Mesendoderm (in vitro differentiated cells): ENCODE results near the gene SRGAP2C.
"Not testable (repeated sequence)": the region's sequence is repeated elsewhere in the genome, so short reads cannot be mapped to it uniquely, and the experiment has no call there.

Experiments used
- DNase-seq: peaks from one replicate; pipeline ENCODE4 v3.0.0; 2013
- H2AK5ac ChIP-seq: 2 replicates; pipeline ENCODE4 v1.6.1; 2013; ENCODE audit warnings: low read length, inconsistent platforms
- H2BK120ac ChIP-seq: 2 replicates; pipeline ENCODE4 v1.6.1; 2013; ENCODE audit warnings: low read depth, mild to moderate bottlenecking, low read length, moderate library complexity, mixed read lengths
- H2BK15ac ChIP-seq: replicated peaks from 2 replicates; pipeline ENCODE4 v1.6.1; 2013; ENCODE audit warnings: low read depth, mild to moderate bottlenecking, moderate library complexity
- H2BK5ac ChIP-seq: 2 replicates; pipeline ENCODE4 v1.6.1; 2013; ENCODE audit warnings: low read length, inconsistent platforms
- H3K18ac ChIP-seq: 2 replicates; pipeline ENCODE4 v1.6.1; 2013; ENCODE audit warnings: mild to moderate bottlenecking, low read length, mixed read lengths
- H3K23ac ChIP-seq: one replicate; pipeline ENCODE4 v1.6.1; 2013; ENCODE audit warnings: low read length
- H3K27ac ChIP-seq: 2 replicates; pipeline ENCODE4 v1.5.1; 2013; ENCODE audit warnings: low read depth, mild to moderate bottlenecking, inconsistent platforms, low read length, moderate library complexity
- H3K27me3 ChIP-seq: 2 replicates; pipeline ENCODE4 v1.6.1; 2013; ENCODE audit warnings: low read length, control low read depth, mild to moderate bottlenecking, inconsistent platforms; ENCODE audit not compliant: insufficient read depth, poor library complexity
- H3K36me3 ChIP-seq: 2 replicates; pipeline ENCODE4 v1.6.1; 2013; ENCODE audit warnings: low read length, inconsistent platforms; ENCODE audit not compliant: control insufficient read depth, insufficient read depth
- H3K4ac ChIP-seq: one replicate; pipeline ENCODE4 v1.6.1; 2013; ENCODE audit warnings: low read depth, mild to moderate bottlenecking, low read length, moderate library complexity
- H3K4me1 ChIP-seq: 2 replicates; pipeline ENCODE4 v1.6.1; 2013; ENCODE audit warnings: low read depth, low read length, inconsistent platforms; ENCODE audit not compliant: control insufficient read depth
- H3K4me2 ChIP-seq: 2 replicates; pipeline ENCODE4 v1.6.1; 2013; ENCODE audit warnings: low read length
- H3K4me3 ChIP-seq: 2 replicates; pipeline ENCODE4 v1.5.1; 2013; ENCODE audit warnings: mild to moderate bottlenecking, low read length
- H3K56ac ChIP-seq: one replicate; pipeline ENCODE4 v1.6.1; 2013; ENCODE audit warnings: low read length
- H3K79me1 ChIP-seq: 2 replicates; pipeline ENCODE4 v1.6.1; 2013; ENCODE audit warnings: low read length, inconsistent platforms
- H3K79me2 ChIP-seq: 2 replicates; pipeline ENCODE4 v1.6.1; 2013; ENCODE audit warnings: mild to moderate bottlenecking, low read length; ENCODE audit not compliant: control insufficient read depth, insufficient read depth
- H3K9ac ChIP-seq: 2 replicates; pipeline ENCODE4 v1.6.1; 2013; ENCODE audit warnings: low read length, inconsistent platforms
- H4K5ac ChIP-seq: one replicate; pipeline ENCODE4 v1.6.1; 2013; ENCODE audit warnings: low read length
- H4K8ac ChIP-seq: one replicate; pipeline ENCODE4 v1.6.1; 2013; ENCODE audit warnings: low read depth, mild to moderate bottlenecking, control low read depth, low read length, moderate library complexity
- WGBS: extraction: QIAGEN DNeasy Blood & Tissue Kit; methylation state at CpG from one replicate; pipeline ENCODE4 v1.1.7; 2013; ENCODE audit warnings: low lambda C conversion rate, missing lambda C conversion rate; ENCODE audit not compliant: insufficient coverage; ENCODE audit errors: extremely low coverage; 5-methylcytosine and 5-hydroxymethylcytosine counted together

SRGAP2C gene

GRCh38 chr1:121161199-121161901, 23.4 kb upstream of the SRGAP2C start:
- H3K4me1 ChIP-seq, H3K79me2 ChIP-seq, H3K56ac ChIP-seq, H2BK120ac ChIP-seq, H2BK5ac ChIP-seq, H3K18ac ChIP-seq, H4K8ac ChIP-seq, H3K27ac ChIP-seq, DNase-seq, H2AK5ac ChIP-seq, H3K27me3 ChIP-seq, H3K4ac ChIP-seq, H3K9ac ChIP-seq, H3K79me1 ChIP-seq, H3K23ac ChIP-seq, H3K4me3 ChIP-seq, H4K5ac ChIP-seq, H3K36me3 ChIP-seq, H2BK15ac ChIP-seq, H3K4me2 ChIP-seq: not testable (repeated sequence)
- WGBS = no CpG with 5 or more reads among the region's 6 CpGs

GRCh38 chr1:121163850-121164757, 20.7 kb upstream of the SRGAP2C start:
- H3K4me2 ChIP-seq, H3K18ac ChIP-seq, H2AK5ac ChIP-seq, H3K36me3 ChIP-seq, H3K4me1 ChIP-seq, H2BK15ac ChIP-seq, H4K8ac ChIP-seq, H3K23ac ChIP-seq, H4K5ac ChIP-seq, H3K79me1 ChIP-seq, H3K27ac ChIP-seq, H3K4me3 ChIP-seq, H3K79me2 ChIP-seq, H2BK5ac ChIP-seq, H3K9ac ChIP-seq, H3K4ac ChIP-seq, H2BK120ac ChIP-seq, H3K27me3 ChIP-seq, H3K56ac ChIP-seq: not testable (repeated sequence)
- no CpG with 5 or more reads among the region's 5 CpGs for WGBS
- peak; percentile 4 for DNase-seq

GRCh38 chr1:121165296-121165695, 19.5 kb upstream of the SRGAP2C start:
- H3K36me3 ChIP-seq, H3K4me1 ChIP-seq, H3K23ac ChIP-seq, H2BK5ac ChIP-seq, H3K18ac ChIP-seq, H3K79me1 ChIP-seq, DNase-seq, H3K4me2 ChIP-seq, H2AK5ac ChIP-seq, H3K4ac ChIP-seq, H3K27ac ChIP-seq, H4K8ac ChIP-seq, H2BK120ac ChIP-seq, H3K56ac ChIP-seq, H2BK15ac ChIP-seq, H3K9ac ChIP-seq, H3K27me3 ChIP-seq, H4K5ac ChIP-seq, H3K4me3 ChIP-seq, H3K79me2 ChIP-seq: not testable (repeated sequence)

DNA sequence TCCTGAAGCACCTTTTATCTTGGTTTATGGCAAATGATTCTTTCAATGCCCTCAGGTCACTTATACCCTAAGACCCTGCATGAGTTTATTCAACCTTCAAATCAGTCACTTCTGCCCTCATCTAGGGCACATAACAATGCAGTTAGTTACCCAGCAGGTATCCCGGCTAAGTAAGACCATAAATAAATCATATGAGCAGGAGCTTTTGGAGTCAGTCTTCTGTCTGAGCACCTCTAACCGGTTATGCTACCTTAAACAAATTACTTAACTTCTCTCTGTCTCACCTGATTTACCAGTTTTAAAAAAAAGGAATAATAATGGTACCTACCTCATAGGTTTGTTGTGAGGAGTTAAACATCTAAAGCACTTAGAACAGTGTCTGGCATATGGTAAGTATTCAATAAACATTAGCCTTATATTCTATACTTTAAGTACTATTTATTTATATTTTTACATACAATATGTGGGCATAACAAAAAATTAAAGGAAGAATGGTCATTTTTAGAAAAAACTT, 17.5 kb upstream of the SRGAP2C start:
- not testable (repeated sequence) for H3K79me1 ChIP-seq, H3K4me1 ChIP-seq, H4K5ac ChIP-seq, H3K4me3 ChIP-seq, H4K8ac ChIP-seq, H3K18ac ChIP-seq, H3K56ac ChIP-seq, H3K9ac ChIP-seq, H3K4ac ChIP-seq, DNase-seq, H2BK5ac ChIP-seq, H3K79me2 ChIP-seq, H3K27me3 ChIP-seq, H3K4me2 ChIP-seq, H3K27ac ChIP-seq, H2BK120ac ChIP-seq, H3K36me3 ChIP-seq, H2BK15ac ChIP-seq, H3K23ac ChIP-seq, H2AK5ac ChIP-seq
- no CpG with 5 or more reads among the region's 2 CpGs for WGBS

DNA sequence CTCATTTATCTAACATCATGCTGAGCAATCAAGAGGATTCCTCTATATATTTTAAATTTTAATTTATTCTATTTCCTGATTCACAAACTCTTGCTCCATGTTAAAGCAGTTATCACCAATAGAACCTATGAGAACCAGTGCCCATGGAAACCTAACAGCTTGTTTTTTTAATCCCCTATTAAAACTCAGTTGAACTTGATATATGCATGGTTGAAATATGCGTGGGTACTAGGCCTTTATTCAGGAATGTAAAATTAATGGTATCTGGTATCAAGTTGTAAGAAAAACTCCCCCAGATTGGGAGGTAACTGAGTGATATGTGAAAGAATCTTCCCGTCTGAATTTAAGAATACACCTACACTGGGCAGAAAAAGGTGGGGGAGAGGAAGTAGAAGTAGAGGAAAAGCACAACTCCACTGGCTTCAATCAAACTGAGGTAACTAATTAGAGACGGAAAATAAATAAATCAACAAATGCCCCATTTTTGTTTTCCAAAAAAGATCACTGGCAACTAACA, 16.6 kb upstream of the SRGAP2C start:
- not testable (repeated sequence) for H3K27ac ChIP-seq, H3K4me2 ChIP-seq, DNase-seq, H3K79me1 ChIP-seq, H3K36me3 ChIP-seq, H3K9ac ChIP-seq, H3K56ac ChIP-seq, H2BK15ac ChIP-seq, H3K27me3 ChIP-seq, H4K5ac ChIP-seq, H3K4me3 ChIP-seq, H2AK5ac ChIP-seq, H3K4ac ChIP-seq, H3K18ac ChIP-seq, H4K8ac ChIP-seq, H2BK5ac ChIP-seq, H2BK120ac ChIP-seq, H3K79me2 ChIP-seq, H3K4me1 ChIP-seq, H3K23ac ChIP-seq
- WGBS = no CpG with 5 or more reads among the region's 3 CpGs
